ENCODE results near the gene HYAL3. TPM values are rescaled to one million over a fixed set of nuclear protein-coding genes. Genes with fewer than 3 reads are reported as not detected.
"Not testable (repeated sequence)": the region's sequence is repeated elsewhere in the genome, so short reads cannot be mapped to it uniquely, and the experiment has no call there.

Gene HYAL3
- total RNA-seq, 3 donors from 2014 or later, result 1.4 to 2.9 (median 1.4) TPM

GRCh38 chr3:50245251-50245745 is 53.9 kb downstream of the HYAL3 start:
- Histone ChIP-seq H3K36me3 (ENCODE audit: low read depth) (no peaks in the 10 kb centered on the region), H3K9me3 (no peaks in the 10 kb centered on the region), H3K4me3 (no peak overlapping the region), H3K4me1 (ENCODE audit: low read depth) (peaks cover 61% of the 10 kb centered on the region)
- no peak for ATAC-seq
- DNase-seq, result no peak
- intact Hi-C loops (cut with DNase I, micrococcal nuclease), result no loop called here
- TF ChIP-seq, protein P1, sequence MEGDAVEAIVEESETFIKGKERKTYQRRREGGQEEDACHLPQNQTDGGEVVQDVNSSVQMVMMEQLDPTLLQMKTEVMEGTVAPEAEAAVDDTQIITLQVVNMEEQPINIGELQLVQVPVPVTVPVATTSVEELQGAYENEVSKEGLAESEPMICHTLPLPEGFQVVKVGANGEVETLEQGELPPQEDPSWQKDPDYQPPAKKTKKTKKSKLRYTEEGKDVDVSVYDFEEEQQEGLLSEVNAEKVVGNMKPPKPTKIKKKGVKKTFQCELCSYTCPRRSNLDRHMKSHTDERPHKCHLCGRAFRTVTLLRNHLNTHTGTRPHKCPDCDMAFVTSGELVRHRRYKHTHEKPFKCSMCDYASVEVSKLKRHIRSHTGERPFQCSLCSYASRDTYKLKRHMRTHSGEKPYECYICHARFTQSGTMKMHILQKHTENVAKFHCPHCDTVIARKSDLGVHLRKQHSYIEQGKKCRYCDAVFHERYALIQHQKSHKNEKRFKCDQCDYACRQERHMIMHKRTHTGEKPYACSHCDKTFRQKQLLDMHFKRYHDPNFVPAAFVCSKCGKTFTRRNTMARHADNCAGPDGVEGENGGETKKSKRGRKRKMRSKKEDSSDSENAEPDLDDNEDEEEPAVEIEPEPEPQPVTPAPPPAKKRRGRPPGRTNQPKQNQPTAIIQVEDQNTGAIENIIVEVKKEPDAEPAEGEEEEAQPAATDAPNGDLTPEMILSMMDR (IDR thresholded peaks at IDR 0.05), result no peak

GRCh38 chr3:50244813-50245212 is 54.4 kb downstream of the HYAL3 start:
- H3K36me3 ChIP-seq (ENCODE audit: low read depth); intact Hi-C loops (cut with DNase I, micrococcal nuclease); H3K4me3 ChIP-seq: not testable (repeated sequence)

DNA sequence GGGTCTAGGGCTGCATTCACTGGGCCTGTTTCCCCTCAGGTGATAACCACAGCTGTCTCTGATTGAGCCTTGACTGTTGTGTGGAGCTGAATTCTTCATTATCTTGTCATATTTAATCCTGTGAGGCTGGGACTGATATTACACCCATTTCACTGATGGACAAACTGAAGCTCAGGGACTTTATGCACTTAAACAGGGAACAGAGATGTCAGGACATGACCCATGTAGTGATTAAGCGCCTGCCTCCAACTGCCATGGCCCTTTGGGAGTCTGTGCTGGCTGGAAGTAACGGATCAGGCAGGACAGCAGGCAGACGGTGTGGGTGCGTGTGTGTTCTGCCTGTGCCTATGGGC is 55.7 kb downstream of the HYAL3 start:
- intact Hi-C loops (cut with DNase I, micrococcal nuclease), result no loop called here
- no peaks in the 10 kb centered on the region for H3K36me3 ChIP-seq (ENCODE audit: low read depth)
- H3K9me3 ChIP-seq, result no peaks in the 10 kb centered on the region
- H3K4me3 ChIP-seq, result no peak overlapping the region
- TF ChIP-seq, protein P1 (IDR thresholded peaks at IDR 0.05), result no peak
- DNase-seq (no peak), ATAC-seq (no peak)
- peaks cover 70% of the 10 kb centered on the region for H3K4me1 ChIP-seq (ENCODE audit: low read depth)

More at GRCh38 chr3:50244813-50245212, 54.4 kb downstream of the HYAL3 start:
- peaks cover 61% of the 10 kb centered on the region for H3K4me1 ChIP-seq (ENCODE audit: low read depth)
- not testable (repeated sequence) for ATAC-seq, H3K9me3 ChIP-seq, DNase-seq

- no peak overlapping the region for H3K4me3 ChIP-seq
- peaks cover 69% of the 10 kb centered on the region for H3K4me1 ChIP-seq (ENCODE audit: low read depth)
- TF ChIP-seq, protein P1 (IDR thresholded peaks at IDR 0.05), result no peak
- no peaks in the 10 kb centered on the region for H3K36me3 ChIP-seq (ENCODE audit: low read depth)
- DNase-seq, result peak in 2 of 3 donors; percentile 52 to 87
- peak; percentile 27 for ATAC-seq
- intact Hi-C loops (cut with DNase I, micrococcal nuclease), result no loop called here
- no peaks in the 10 kb centered on the region for H3K9me3 ChIP-seq
Observed at GRCh38 chr3:50242851-50243542, 56.2 kb downstream of the HYAL3 start.

Other genes starting within 250 kb of the HYAL3 start
- 100 to 1,000 TPM; 128 to 183 (median 158) TPM for gene RBM5, start 210.5 kb downstream of the HYAL3 start, total RNA-seq
- 10 to 100 TPM; 10.7 to 15.3 (median 14.6) TPM for gene SEMA3F, start 144.1 kb downstream of the HYAL3 start, total RNA-seq
- not detected for gene GNAT1, start 107.8 kb downstream of the HYAL3 start, total RNA-seq
- gene SLC38A3, start 94.1 kb downstream of the HYAL3 start, total RNA-seq, result under 1 TPM in 2 of 3 donors, not detected in 1; 0.29 to 0.32 TPM
- gene GNAI2, start 63.2 kb downstream of the HYAL3 start, total RNA-seq, result 100 to 1,000 TPM in 1 of 3 donors, 10 to 100 TPM in 2; 47.0 to 190 (median 96.4) TPM
- 100 to 1,000 TPM in 1 of 3 donors, 10 to 100 TPM in 2; 42.0 to 129 (median 59.2) TPM for gene SEMA3B, start 30.3 kb downstream of the HYAL3 start, total RNA-seq
- gene LSMEM2, start 20.3 kb downstream of the HYAL3 start, total RNA-seq, result under 1 TPM in 1 of 3 donors, not detected in 2; 0.32 TPM
- 10 to 100 TPM; 54.8 to 59.8 (median 57.0) TPM for gene IFRD2, start 7.0 kb downstream of the HYAL3 start, total RNA-seq
- gene NAA80, start within 50 bp of the HYAL3 start, total RNA-seq, result 10 to 100 TPM in 1 of 3 donors, 1 to 10 TPM in 2; 7.0 to 10.1 (median 8.4) TPM
- gene HYAL1, start 4.2 kb upstream of the HYAL3 start, total RNA-seq, result 10 to 100 TPM in 1 of 3 donors, 1 to 10 TPM in 2; 5.3 to 10.0 (median 7.0) TPM
- gene HYAL2, start 23.3 kb upstream of the HYAL3 start, total RNA-seq, result 10 to 100 TPM; 18.6 to 32.5 (median 29.1) TPM
- 10 to 100 TPM; 23.8 to 35.7 (median 25.8) TPM for gene TUSC2, start 28.8 kb upstream of the HYAL3 start, total RNA-seq
- gene RASSF1, start 41.4 kb upstream of the HYAL3 start, total RNA-seq, result 10 to 100 TPM; 10.9 to 25.7 (median 18.9) TPM
- gene ZMYND10, start 46.3 kb upstream of the HYAL3 start, total RNA-seq, result under 1 TPM; 0.20 to 0.60 (median 0.31) TPM
- gene NPRL2, start 51.4 kb upstream of the HYAL3 start, total RNA-seq, result 10 to 100 TPM; 20.2 to 32.9 (median 25.0) TPM
- gene CYB561D2, start 51.5 kb upstream of the HYAL3 start, total RNA-seq, result 10 to 100 TPM; 20.5 to 37.6 (median 36.7) TPM
- 10 to 100 TPM; 41.4 to 51.6 (median 41.4) TPM for gene TMEM115, start 60.1 kb upstream of the HYAL3 start, total RNA-seq
- 1 to 10 TPM; 1.5 to 4.9 (median 3.8) TPM for gene CACNA2D2, start 204.2 kb upstream of the HYAL3 start, total RNA-seq